GM12864 (cell line): ENCODE data around the gene SYNE1.

Source experiments
- DNase-seq: peaks from one replicate; pipeline ENCODE4 v3.0.0-alpha.2; 2011; ENCODE audit warnings: low read depth
- H3K4me3 ChIP-seq: 2 replicates; pipeline ENCODE4 v1.5.1; 2011; ENCODE audit warnings: mild to moderate bottlenecking, low read depth, low read length, control low read depth
- TF ChIP-seq, protein P1 (sequence below): IDR thresholded peaks from 2 replicates; pipeline ENCODE4 v1.5.1; 2011; ENCODE audit warnings: low read depth, mild to moderate bottlenecking, moderate library complexity, low read length, control low read depth, inconsistent platforms; ENCODE audit errors: missing control alignments

Gene SYNE1

DNA sequence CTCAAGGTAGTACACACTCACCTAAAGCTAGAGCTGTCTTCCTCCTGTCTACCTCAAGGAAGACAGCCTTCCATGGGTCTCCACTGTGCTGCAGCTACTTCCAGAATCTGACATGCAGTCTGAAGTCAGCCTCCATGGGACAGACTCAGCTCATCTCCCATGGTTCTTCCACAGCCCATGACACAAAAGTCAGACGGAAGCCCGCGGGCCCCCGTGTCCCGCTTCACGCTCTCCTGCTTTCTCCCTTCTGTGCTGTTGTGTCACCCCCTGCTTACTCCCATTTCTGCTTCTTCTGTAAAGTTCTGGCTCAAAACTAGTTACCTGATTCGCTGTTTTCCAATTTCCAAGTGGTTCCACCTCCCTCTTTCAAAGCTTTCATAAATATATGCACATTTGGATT is 184.5 kb downstream of the SYNE1 start:
- DNase-seq = no peak
- TF ChIP-seq, protein P1, sequence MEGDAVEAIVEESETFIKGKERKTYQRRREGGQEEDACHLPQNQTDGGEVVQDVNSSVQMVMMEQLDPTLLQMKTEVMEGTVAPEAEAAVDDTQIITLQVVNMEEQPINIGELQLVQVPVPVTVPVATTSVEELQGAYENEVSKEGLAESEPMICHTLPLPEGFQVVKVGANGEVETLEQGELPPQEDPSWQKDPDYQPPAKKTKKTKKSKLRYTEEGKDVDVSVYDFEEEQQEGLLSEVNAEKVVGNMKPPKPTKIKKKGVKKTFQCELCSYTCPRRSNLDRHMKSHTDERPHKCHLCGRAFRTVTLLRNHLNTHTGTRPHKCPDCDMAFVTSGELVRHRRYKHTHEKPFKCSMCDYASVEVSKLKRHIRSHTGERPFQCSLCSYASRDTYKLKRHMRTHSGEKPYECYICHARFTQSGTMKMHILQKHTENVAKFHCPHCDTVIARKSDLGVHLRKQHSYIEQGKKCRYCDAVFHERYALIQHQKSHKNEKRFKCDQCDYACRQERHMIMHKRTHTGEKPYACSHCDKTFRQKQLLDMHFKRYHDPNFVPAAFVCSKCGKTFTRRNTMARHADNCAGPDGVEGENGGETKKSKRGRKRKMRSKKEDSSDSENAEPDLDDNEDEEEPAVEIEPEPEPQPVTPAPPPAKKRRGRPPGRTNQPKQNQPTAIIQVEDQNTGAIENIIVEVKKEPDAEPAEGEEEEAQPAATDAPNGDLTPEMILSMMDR = no peak
- H3K4me3 ChIP-seq = no peak overlapping the region

DNA sequence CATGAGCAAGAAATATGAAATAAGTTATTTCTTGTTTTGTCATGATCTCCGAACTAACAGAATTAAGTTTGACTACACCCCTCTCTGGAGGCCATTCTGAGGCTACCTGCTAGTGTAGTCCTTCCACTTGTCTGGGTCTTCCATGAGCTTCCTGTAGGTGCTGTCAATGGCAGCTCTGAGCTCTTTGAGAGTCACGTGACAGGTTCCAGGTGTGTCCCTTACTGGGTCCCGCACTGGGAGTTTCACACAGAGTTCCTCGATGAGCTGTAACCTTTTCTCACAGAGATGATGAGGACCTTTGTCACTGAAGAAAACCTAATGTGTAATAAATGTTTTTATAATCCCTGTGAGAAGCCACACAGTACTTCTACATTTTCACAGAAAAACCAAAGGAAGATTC is 186.6 kb downstream of the SYNE1 start:
- no peak overlapping the region for H3K4me3 ChIP-seq
- TF ChIP-seq, protein P1 = no peak
- no peak for DNase-seq

DNA sequence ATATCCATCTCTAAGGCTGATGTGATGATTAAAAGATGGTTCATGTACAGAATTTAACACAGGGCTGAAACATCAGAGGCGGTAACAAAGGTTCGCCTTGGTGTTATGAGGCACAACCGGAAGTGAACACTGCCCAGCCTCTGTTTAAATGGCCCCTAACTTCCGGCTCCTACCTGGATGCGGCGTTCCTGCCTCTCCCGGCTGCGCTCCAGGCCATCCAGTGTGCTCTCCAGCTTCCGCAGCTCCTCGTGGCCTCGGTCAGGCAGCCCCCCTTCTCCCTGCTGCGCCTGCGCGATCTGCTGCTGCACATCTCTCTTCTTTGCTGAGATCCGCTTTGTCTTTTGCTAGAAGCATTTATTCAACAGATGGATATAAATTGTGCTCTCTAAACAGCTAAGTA is 195.3 kb downstream of the SYNE1 start:
- TF ChIP-seq, protein P1 = no peak
- no peak for DNase-seq

DNA sequence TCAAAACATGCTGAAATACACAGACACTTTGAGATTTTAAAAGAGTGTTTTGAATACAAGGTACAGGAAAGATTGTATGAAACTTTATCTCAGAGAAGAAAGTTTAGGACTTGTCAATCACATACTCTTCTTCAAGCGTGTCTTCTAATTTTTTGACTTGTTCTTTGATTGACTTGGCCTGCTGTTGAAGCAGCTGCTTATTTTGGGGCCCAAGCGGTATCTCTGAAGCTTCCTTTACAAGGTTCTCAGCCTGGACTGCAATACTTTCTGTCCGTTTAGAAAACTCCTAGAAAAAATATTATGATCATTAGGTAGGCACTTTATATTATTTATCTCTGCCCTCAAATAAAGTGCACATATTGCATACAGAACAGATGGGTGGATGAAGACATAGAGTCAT is 201.3 kb downstream of the SYNE1 start:
- TF ChIP-seq, protein P1 = no peak

More for the DNA sequence above, 195.3 kb downstream of the SYNE1 start:
- no peak overlapping the region for H3K4me3 ChIP-seq

DNA sequence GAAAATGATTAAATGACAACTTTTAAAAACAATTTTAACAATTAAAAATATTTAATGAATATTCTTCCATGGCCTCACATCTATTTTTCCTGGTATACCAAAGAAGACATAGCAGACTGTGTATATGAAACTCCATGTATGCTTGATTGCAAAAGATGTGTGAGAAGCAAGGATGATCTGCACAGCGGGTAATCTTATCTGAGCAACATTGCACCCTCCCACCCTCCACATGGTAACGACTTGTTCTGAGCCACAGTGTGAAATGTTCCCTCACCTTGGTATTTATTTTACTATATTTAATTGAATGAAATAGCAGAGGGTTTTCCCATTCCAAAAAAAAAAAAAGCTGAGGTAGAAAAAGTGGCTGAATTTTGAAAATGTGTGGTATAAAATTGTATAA is 204.4 kb downstream of the SYNE1 start:
- no peak overlapping the region for H3K4me3 ChIP-seq
- no peak for DNase-seq
- TF ChIP-seq, protein P1 = no peak

More for the DNA sequence above, 201.3 kb downstream of the SYNE1 start:
- no peak overlapping the region for H3K4me3 ChIP-seq
- DNase-seq = no peak

DNA sequence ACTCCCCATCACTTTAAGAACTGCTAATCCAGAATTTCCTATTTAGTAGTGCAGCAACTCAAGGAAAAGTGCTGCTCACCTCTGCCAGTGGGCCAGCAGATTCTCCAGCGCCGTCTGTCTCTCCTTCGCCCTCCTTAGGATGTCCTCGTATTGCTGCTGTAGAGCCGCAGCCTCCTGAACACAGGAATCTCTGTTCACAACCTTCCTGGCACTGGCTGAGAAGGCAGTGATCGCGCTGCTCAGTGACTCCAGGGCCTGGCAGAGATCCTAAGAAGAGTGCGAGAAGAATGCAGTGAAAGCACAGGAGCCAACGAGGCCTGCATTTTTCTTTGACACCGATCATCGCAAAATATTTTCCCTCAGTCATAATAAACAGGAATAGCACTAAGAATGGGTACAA is 209.0 kb downstream of the SYNE1 start:
- TF ChIP-seq, protein P1 = no peak
- no peak overlapping the region for H3K4me3 ChIP-seq
- no peak for DNase-seq

DNA sequence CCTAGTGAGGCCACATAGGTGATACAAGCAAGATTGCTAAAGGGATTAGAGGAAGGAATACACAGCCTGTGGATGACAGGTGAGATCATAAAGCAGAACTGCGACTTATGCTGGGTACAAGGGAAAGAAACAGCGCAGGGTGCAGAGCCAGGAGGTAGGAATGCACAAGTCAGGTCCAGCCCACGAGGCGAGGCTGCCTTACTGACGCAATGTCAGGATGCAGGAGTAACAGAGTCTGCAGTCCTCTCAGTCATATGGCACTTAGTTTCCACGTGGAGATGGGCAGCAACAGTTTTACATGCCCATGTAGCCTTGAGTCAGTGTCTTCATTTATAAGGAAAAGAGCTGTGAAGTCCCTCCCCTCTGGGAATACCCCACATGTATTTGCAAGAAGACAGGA is 210.9 kb downstream of the SYNE1 start:
- H3K4me3 ChIP-seq = no peak overlapping the region
- DNase-seq = no peak
- TF ChIP-seq, protein P1 = no peak
